ENCODE measurements around the gene MCM7.

Gene MCM7

GRCh38 chr7:100142461-100142860, 41.3 kb upstream of the MCM7 start:
- Histone ChIP-seq H3K36me3 (no peaks in the 10 kb centered on the region), H3K27ac (no peak overlapping the region), H3K9me3 (no peaks in the 10 kb centered on the region), H3K4me3 (no peak overlapping the region), H3K27me3 (peaks cover 0 to 3% of the 10 kb centered on the region in 2 donors), H3K4me1 (no peaks in the 10 kb centered on the region)
- no peak for DNase-seq
- intact Hi-C loops (cut with DNase I; ENCODE audit: low total_unique reads) = loop anchor here (10.0 kb wide), 1 partner anchor 228 kb away; the partner anchor contains the start of gene TRIM4
- TF ChIP-seq, protein P1, sequence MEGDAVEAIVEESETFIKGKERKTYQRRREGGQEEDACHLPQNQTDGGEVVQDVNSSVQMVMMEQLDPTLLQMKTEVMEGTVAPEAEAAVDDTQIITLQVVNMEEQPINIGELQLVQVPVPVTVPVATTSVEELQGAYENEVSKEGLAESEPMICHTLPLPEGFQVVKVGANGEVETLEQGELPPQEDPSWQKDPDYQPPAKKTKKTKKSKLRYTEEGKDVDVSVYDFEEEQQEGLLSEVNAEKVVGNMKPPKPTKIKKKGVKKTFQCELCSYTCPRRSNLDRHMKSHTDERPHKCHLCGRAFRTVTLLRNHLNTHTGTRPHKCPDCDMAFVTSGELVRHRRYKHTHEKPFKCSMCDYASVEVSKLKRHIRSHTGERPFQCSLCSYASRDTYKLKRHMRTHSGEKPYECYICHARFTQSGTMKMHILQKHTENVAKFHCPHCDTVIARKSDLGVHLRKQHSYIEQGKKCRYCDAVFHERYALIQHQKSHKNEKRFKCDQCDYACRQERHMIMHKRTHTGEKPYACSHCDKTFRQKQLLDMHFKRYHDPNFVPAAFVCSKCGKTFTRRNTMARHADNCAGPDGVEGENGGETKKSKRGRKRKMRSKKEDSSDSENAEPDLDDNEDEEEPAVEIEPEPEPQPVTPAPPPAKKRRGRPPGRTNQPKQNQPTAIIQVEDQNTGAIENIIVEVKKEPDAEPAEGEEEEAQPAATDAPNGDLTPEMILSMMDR (IDR thresholded peaks at IDR 0.05) = no peak

- DNase-seq = no peak
- peaks cover 0 to 4% of the 10 kb centered on the region in 2 donors for H3K27me3 ChIP-seq
- no peaks in the 10 kb centered on the region for H3K4me1 ChIP-seq
- intact Hi-C loops (cut with DNase I; ENCODE audit: low total_unique reads) = loop anchor here (10.0 kb wide), 1 partner anchor 227 kb away; the partner anchor contains the start of gene TRIM4
- H3K27ac ChIP-seq = no peak overlapping the region
- no peaks in the 10 kb centered on the region for H3K36me3 ChIP-seq
- no peak overlapping the region for H3K4me3 ChIP-seq
- H3K9me3 ChIP-seq = no peaks in the 10 kb centered on the region
- TF ChIP-seq, protein P1 (IDR thresholded peaks at IDR 0.05) = no peak
These were observed 40.4 kb upstream of the MCM7 start for GRCh38 chr7:100141555-100141949.

DNA sequence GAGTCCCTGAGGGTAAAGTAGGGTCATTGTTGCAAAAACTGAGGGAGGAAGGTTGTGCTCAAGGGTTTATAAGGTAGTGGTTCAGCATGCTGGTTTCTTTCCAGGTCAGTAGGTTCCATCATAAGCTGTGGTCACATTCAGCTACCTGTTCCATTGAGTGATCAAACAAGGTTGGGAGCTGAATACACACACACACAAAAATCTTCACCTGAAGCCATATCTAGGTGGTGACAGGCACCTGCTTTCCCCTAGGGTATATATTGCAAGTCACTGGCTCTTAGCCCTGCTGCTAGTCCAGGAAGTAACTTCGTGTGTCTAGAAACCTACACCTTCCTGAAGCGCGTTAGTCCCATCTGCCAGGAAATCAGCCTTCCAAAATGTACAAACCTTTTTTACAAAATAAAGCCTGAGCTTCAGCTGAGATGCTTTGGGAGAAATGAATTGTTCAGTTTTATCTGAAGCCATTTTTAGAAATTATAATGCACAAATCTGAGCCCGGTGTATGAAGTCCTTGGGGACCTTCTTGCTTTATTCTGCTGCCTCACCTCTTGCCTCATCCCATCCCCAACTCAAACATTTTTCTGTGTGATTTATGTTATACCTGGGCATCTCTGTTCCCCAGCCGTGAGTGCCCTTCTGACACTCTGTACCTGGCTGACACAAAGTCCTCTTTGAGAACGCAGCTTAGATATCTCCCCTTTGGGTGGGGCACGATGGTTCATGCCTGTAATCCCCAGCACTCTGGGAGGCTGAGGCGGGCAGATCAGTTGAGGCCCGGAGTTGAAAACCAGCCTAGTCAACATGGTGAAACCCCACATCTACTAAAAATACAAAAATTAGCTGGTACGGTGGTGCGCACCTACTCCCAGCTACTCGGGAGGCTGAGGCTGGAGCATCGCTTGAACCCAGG, 36.9 kb upstream of the MCM7 start:
- intact Hi-C loops (cut with DNase I; ENCODE audit: low total_unique reads) = loop anchor here (5.0 kb wide), 1 partner anchor 79 kb away; the partner anchor contains the start of gene PVRIG
- no peak overlapping the region for H3K4me3 ChIP-seq
- H3K27me3 ChIP-seq = peaks cover 0 to 8% of the 10 kb centered on the region in 2 donors
- H3K36me3 ChIP-seq = no peaks in the 10 kb centered on the region
- H3K4me1 ChIP-seq = no peaks in the 10 kb centered on the region
- TF ChIP-seq, protein P1 (IDR thresholded peaks at IDR 0.05) = no peak
- no peaks in the 10 kb centered on the region for H3K9me3 ChIP-seq
- no peak for DNase-seq
- H3K27ac ChIP-seq = no peak overlapping the region

- peaks cover 0 to 5% of the 10 kb centered on the region in 2 donors for H3K27me3 ChIP-seq
- no peak overlapping the region for H3K27ac ChIP-seq
- no peak overlapping the region for H3K4me3 ChIP-seq
- TF ChIP-seq, protein P1 (IDR thresholded peaks at IDR 0.05) = peak; percentile 67 to 70
- H3K36me3 ChIP-seq = no peaks in the 10 kb centered on the region
- no peaks in the 10 kb centered on the region for H3K9me3 ChIP-seq
- no peak for DNase-seq
- intact Hi-C loops (cut with DNase I; ENCODE audit: low total_unique reads) = no loop called here
- H3K4me1 ChIP-seq = peaks cover 0 to 18% (median 8%) of the 10 kb centered on the region in 4 donors
These were observed 31.5 kb upstream of the MCM7 start for GRCh38 chr7:100132697-100133151.

DNA sequence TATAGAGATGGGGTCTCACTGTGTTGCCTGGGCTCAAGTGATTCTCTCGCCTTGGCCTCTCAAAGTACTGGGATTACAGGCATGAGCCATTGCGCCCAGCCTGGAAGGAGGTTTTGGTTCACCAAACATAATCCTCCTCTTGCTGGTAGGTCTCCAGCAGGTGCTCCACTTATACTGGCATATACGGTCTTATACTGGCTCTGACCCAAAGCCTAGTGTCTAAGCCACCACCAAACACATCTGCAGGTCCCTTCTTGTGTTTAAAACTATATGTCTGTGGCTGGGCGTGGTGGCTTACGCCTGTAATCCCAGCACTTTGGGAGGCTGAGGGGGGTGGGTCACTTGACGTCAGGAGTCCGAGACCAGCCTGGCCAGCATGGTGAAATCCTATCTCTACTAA, 30.9 kb upstream of the MCM7 start:
- Histone ChIP-seq H3K27me3 (peaks cover 0 to 5% of the 10 kb centered on the region in 2 donors), H3K4me1 (peaks cover 0 to 19% (median 9%) of the 10 kb centered on the region in 4 donors), H3K27ac (no peak overlapping the region), H3K9me3 (no peaks in the 10 kb centered on the region), H3K4me3 (no peak overlapping the region), H3K36me3 (no peaks in the 10 kb centered on the region)
- intact Hi-C loops (cut with DNase I; ENCODE audit: low total_unique reads) = no loop called here
- TF ChIP-seq, protein P1 (IDR thresholded peaks at IDR 0.05) = no peak
- DNase-seq = no peak
